ENCODE measurements around the gene PTPN5.
"Not testable (repeated sequence)": the region's sequence is repeated elsewhere in the genome, so short reads cannot be mapped to it uniquely, and the experiment has no call there.

Gene PTPN5

DNA sequence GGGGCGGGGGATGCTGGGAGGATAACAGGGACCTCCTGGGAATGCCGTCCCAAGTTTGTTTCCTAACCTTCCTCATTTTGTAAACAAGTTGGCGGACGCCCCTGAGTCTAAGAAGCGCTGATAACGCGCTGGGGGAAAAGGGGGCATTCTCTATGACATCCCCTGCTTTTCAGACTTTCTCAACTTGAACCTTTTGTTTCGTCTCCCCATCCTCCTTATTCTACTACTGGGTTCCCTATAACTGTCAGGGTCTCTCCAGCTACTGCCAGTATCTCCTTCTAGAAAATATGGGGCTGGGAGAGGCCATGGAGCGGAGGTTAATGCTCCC lies 92.4 kb downstream of the PTPN5 start:
- no peaks in the 10 kb centered on the region for H3K9me3 Mint-ChIP-seq
- peaks cover 18% of the 10 kb centered on the region for H3K27me3 Mint-ChIP-seq
- no peaks in the 10 kb centered on the region for H3K36me3 Mint-ChIP-seq
- peaks cover 21% of the 10 kb centered on the region for H3K4me1 Mint-ChIP-seq
- peak overlapping the region; percentile 78 for H3K4me3 Mint-ChIP-seq
- peak overlapping the region; percentile 14 for H3K27ac Mint-ChIP-seq
- no peak for ATAC-seq

- ATAC-seq = peak; percentile 95
- Mint-ChIP-seq H3K27ac (peak within 1 kb of the TSS; percentile 48), H3K9me3 (no peaks in the 10 kb centered on the region), H3K4me3 (peak within 1 kb of the TSS; percentile 78), H3K27me3 (peaks cover 18% of the 10 kb centered on the region), H3K4me1 (peaks cover 21% of the 10 kb centered on the region), H3K36me3 (no peaks in the 10 kb centered on the region)
These were observed 93.0 kb downstream of the PTPN5 start, which contains the start of gene TMEM86A for GRCh38 chr11:18698341-18699268. TMEM86A (plus strand) TSS chr11:18698779; CDS start chr11:18698887, 108 bp downstream.

GRCh38 chr11:18697576-18697975 lies 94.0 kb downstream of the PTPN5 start:
- H3K27me3 Mint-ChIP-seq = peaks cover 18% of the 10 kb centered on the region
- peaks cover 21% of the 10 kb centered on the region for H3K4me1 Mint-ChIP-seq
- H3K36me3 Mint-ChIP-seq = no peaks in the 10 kb centered on the region
- H3K27ac Mint-ChIP-seq = no peak overlapping the region
- no peak overlapping the region for H3K4me3 Mint-ChIP-seq
- no peak for ATAC-seq
- H3K9me3 Mint-ChIP-seq = no peaks in the 10 kb centered on the region

- Mint-ChIP-seq H3K36me3 (no peaks in the 10 kb centered on the region), H3K27me3 (peaks cover 18% of the 10 kb centered on the region), H3K27ac (no peak overlapping the region), H3K9me3 (no peaks in the 10 kb centered on the region), H3K4me3 (no peak overlapping the region), H3K4me1 (peaks cover 21% of the 10 kb centered on the region)
- ATAC-seq = no peak
These were observed 94.9 kb downstream of the PTPN5 start for GRCh38 chr11:18696638-18697225.

DNA sequence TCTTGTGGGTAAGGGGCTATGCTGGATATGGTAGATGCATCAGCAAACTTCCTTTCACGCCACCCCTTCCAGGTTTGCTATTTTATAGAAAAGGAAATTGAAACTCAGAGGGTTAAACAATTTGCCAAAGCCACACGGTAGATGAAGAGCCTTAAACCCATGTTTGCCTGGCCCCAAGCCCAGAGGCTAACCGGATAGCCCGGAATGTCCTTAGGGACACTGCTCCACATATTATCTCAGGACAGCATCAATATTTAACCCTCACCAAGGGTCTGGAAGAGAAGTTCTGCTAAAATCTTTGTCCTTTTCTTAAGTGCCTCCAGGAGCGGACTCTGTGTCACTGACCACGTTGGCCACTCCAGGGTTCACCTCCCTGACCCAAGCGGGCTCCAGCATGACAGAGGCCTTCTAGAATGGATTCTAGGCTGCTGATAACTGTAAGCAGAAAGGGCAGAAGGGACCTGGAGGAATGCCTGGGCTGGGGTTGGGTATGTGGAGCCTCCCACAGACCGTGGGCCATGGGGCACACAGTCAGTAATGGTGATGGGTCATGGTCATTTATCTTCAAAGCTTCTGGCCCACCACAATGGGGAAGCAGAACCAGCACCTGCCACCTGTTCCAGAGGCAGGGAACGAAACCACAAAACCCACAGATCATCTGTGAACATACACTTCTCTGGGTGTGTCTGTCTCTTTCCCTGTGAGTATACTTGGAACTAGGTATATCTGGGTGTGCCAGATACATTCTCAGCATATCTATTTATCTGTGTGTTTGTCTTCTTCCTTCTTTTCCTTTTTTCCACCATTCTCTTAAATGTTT lies 98.4 kb downstream of the PTPN5 start:
- Mint-ChIP-seq H3K27ac (no peak overlapping the region), H3K4me3 (no peak overlapping the region), H3K27me3 (no peaks in the 10 kb centered on the region), H3K4me1 (peaks cover 4% of the 10 kb centered on the region), H3K36me3 (no peaks in the 10 kb centered on the region), H3K9me3 (no peaks in the 10 kb centered on the region)
- no peak for ATAC-seq

GRCh38 chr11:18691467-18692140 lies 100.0 kb downstream of the PTPN5 start:
- ATAC-seq, H3K27ac Mint-ChIP-seq, H3K36me3 Mint-ChIP-seq, H3K27me3 Mint-ChIP-seq, H3K4me1 Mint-ChIP-seq, H3K9me3 Mint-ChIP-seq, H3K4me3 Mint-ChIP-seq: not testable (repeated sequence)

GRCh38 chr11:18684267-18684666 lies 107.3 kb downstream of the PTPN5 start:
- Mint-ChIP-seq H3K4me1 (no peaks in the 10 kb centered on the region), H3K36me3 (no peaks in the 10 kb centered on the region), H3K9me3 (no peaks in the 10 kb centered on the region), H3K4me3 (no peak overlapping the region), H3K27me3 (peaks cover 11% of the 10 kb centered on the region), H3K27ac (no peak overlapping the region)
- ATAC-seq = no peak

DNA sequence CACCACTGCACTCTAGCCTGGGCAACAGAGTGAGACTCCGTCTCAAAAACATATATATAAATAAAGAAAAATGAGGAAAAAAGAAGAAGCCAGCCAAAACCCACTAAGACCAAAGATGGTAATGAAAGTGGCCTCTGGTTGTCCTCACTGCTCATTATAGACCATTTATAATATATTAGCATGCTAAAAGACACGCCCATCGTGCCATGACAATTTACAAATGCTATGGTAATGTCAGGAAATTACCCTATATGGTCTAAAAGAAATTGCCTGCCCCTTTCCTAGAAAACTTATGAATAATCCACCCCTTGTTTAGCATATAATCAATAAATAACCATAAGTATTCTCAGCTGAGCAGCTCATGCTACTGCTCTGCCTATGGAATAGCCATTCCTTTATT lies 109.1 kb downstream of the PTPN5 start:
- no peak overlapping the region for H3K4me3 Mint-ChIP-seq
- H3K36me3 Mint-ChIP-seq = no peaks in the 10 kb centered on the region
- H3K9me3 Mint-ChIP-seq = no peaks in the 10 kb centered on the region
- H3K4me1 Mint-ChIP-seq = no peaks in the 10 kb centered on the region
- H3K27ac Mint-ChIP-seq = no peak overlapping the region
- H3K27me3 Mint-ChIP-seq = peaks cover 11% of the 10 kb centered on the region
- no peak for ATAC-seq

- H3K4me1 Mint-ChIP-seq, H3K4me3 Mint-ChIP-seq, H3K27ac Mint-ChIP-seq, H3K36me3 Mint-ChIP-seq, H3K9me3 Mint-ChIP-seq, ATAC-seq: not testable (repeated sequence)
- peaks cover 11% of the 10 kb centered on the region for H3K27me3 Mint-ChIP-seq
These were observed 109.6 kb downstream of the PTPN5 start for GRCh38 chr11:18681949-18682348.
